Thymus (tissue), 11 donors: ENCODE data around the gene C1QB. TPM values are rescaled to one million over a fixed set of nuclear protein-coding genes. Genes with fewer than 3 reads are reported as not detected.

Experiments
- DNase-seq, 9 donors: peaks; one replicate each; pipeline ENCODE4 v3.0.0-alpha.2; 2013; ENCODE audit warnings: low spot score in 9 of 9, low read depth in 6 of 9, missing footprints in 1 of 9
- H3K27ac ChIP-seq, 2 donors: one replicate each; pipeline ENCODE4 v1.5.1; 2013; ENCODE audit warnings: control low read depth in 1 of 2, low read depth in 1 of 2, low read length in 1 of 2, mild to moderate bottlenecking in 1 of 2, moderate library complexity in 1 of 2
- H3K27me3 ChIP-seq, 2 donors: one replicate each; pipeline ENCODE4 v1.5.1; 2013; ENCODE audit warnings: low read length in 1 of 2; ENCODE audit not compliant: control insufficient read depth in 2 of 2, insufficient read depth in 1 of 2
- H3K36me3 ChIP-seq, 2 donors: one replicate each; pipeline ENCODE4 v1.5.1; 2013; ENCODE audit warnings: low read length in 1 of 2, mild to moderate bottlenecking in 1 of 2, moderate library complexity in 1 of 2; ENCODE audit not compliant: control insufficient read depth in 2 of 2, insufficient read depth in 2 of 2
- H3K4me1 ChIP-seq, 2 donors: one replicate each; pipeline ENCODE4 v1.5.1; 2013; ENCODE audit warnings: low read length in 2 of 2; ENCODE audit not compliant: control insufficient read depth in 2 of 2, insufficient read depth in 2 of 2
- H3K4me3 ChIP-seq, 2 donors: one replicate each; pipeline ENCODE4 v1.5.1; 2013; ENCODE audit warnings: low read length in 2 of 2, control low read depth in 1 of 2, mild to moderate bottlenecking in 1 of 2
- H3K9me3 ChIP-seq, 2 donors: one replicate each; pipeline ENCODE4 v1.5.1; 2013; ENCODE audit warnings: low read length in 1 of 2, mild to moderate bottlenecking in 1 of 2; ENCODE audit not compliant: control insufficient read depth in 2 of 2, insufficient read depth in 1 of 2
- WGBS: extraction: QIAGEN DNeasy Blood & Tissue Kit; methylation state at CpG from one replicate; pipeline ENCODE4 v1.1.7; 2013; 5-methylcytosine and 5-hydroxymethylcytosine counted together
- polyA plus RNA-seq: library from polyadenylated mRNA; stranded (reverse); fragments of 200-250 nt; gene quantifications from one replicate; pipeline ENCODE4 v1.2.3, GENCODE V29; 2013
- total RNA-seq: library from RNA; stranded (reverse); fragments of 120-200 nt; gene quantifications from one replicate; pipeline ENCODE4 v1.2.4, GENCODE V29; 2013
- donor health status: healthy.

The C1QB gene
- total and polyA plus RNA-seq, 2 donors = 118 to 159 TPM

- H3K4me3 ChIP-seq = no peak overlapping the region
- H3K9me3 ChIP-seq = no peaks in the 10 kb centered on the region
- 70% methylated on average over 3 of the region's 3 CpGs for WGBS
- H3K36me3 ChIP-seq = no peaks in the 10 kb centered on the region
- DNase-seq = no peak
- H3K27me3 ChIP-seq = peaks cover 0 to 7% of the 10 kb centered on the region in 2 donors
- H3K4me1 ChIP-seq = no peaks in the 10 kb centered on the region
- no peak overlapping the region for H3K27ac ChIP-seq
Observed at GRCh38 chr1:22637907-22638445, 15.1 kb upstream of the C1QB start.

GRCh38 chr1:22638476-22639234, 14.4 kb upstream of the C1QB start:
- H3K4me1 ChIP-seq = no peaks in the 10 kb centered on the region
- no peak overlapping the region for H3K27ac ChIP-seq
- no peaks in the 10 kb centered on the region for H3K36me3 ChIP-seq
- DNase-seq = no peak
- WGBS = 90% methylated on average over 23 of the region's 23 CpGs
- H3K4me3 ChIP-seq = no peak overlapping the region
- H3K27me3 ChIP-seq = peaks cover 0 to 7% of the 10 kb centered on the region in 2 donors
- no peaks in the 10 kb centered on the region for H3K9me3 ChIP-seq

- 29% methylated on average over 8 of the region's 8 CpGs for WGBS
- no peak overlapping the region for H3K4me3 ChIP-seq
- H3K27me3 ChIP-seq = peaks cover 0 to 7% of the 10 kb centered on the region in 2 donors
- no peaks in the 10 kb centered on the region for H3K36me3 ChIP-seq
- no peak overlapping the region for H3K27ac ChIP-seq
- no peak for DNase-seq
- H3K4me1 ChIP-seq = no peaks in the 10 kb centered on the region
- no peaks in the 10 kb centered on the region for H3K9me3 ChIP-seq
Observed at GRCh38 chr1:22639286-22639685, 13.8 kb upstream of the C1QB start.

GRCh38 chr1:22641247-22641646, 11.8 kb upstream of the C1QB start:
- 79% methylated on average over 8 of the region's 8 CpGs for WGBS
- peaks cover 0 to 7% of the 10 kb centered on the region in 2 donors for H3K27me3 ChIP-seq

GRCh38 chr1:22641906-22642636, 11.0 kb upstream of the C1QB start:
- DNase-seq = peak in 6 of 9 donors; percentile 6 to 61 (median 40)
- H3K27me3 ChIP-seq = peaks cover 0 to 7% of the 10 kb centered on the region in 2 donors
- H3K36me3 ChIP-seq = no peaks in the 10 kb centered on the region
- H3K4me3 ChIP-seq = no peak overlapping the region
- WGBS = 19% methylated on average over 18 of the region's 18 CpGs
- no peaks in the 10 kb centered on the region for H3K9me3 ChIP-seq
- no peak overlapping the region for H3K27ac ChIP-seq
- no peaks in the 10 kb centered on the region for H3K4me1 ChIP-seq

More at GRCh38 chr1:22641247-22641646, 11.8 kb upstream of the C1QB start:
- Histone ChIP-seq H3K36me3 (no peaks in the 10 kb centered on the region), H3K4me3 (no peak overlapping the region), H3K4me1 (no peaks in the 10 kb centered on the region), H3K27ac (no peak overlapping the region), H3K9me3 (no peaks in the 10 kb centered on the region)
- no peak for DNase-seq

GRCh38 chr1:22643381-22643780, 9.7 kb upstream of the C1QB start, which contains the start of gene C1QC:
C1QC (plus strand) TSS chr1:22643633; CDS start chr1:22644024, 391 bp downstream.
- H3K4me1 ChIP-seq = no peaks in the 10 kb centered on the region
- no peaks in the 10 kb centered on the region for H3K36me3 ChIP-seq
- H3K9me3 ChIP-seq = no peaks in the 10 kb centered on the region
- no peak within 1 kb of the TSS for H3K4me3 ChIP-seq
- peaks cover 0 to 7% of the 10 kb centered on the region in 2 donors for H3K27me3 ChIP-seq
- no peak for DNase-seq
- 74% methylated on average over 8 of the region's 8 CpGs for WGBS
- H3K27ac ChIP-seq = no peak within 1 kb of the TSS

GRCh38 chr1:22643928-22644327, 9.1 kb upstream of the C1QB start:
- no peaks in the 10 kb centered on the region for H3K36me3 ChIP-seq
- DNase-seq = no peak
- H3K27ac ChIP-seq = no peak overlapping the region
- 90% methylated on average over 12 of the region's 12 CpGs for WGBS
- H3K27me3 ChIP-seq = peaks cover 0 to 7% of the 10 kb centered on the region in 2 donors
- H3K4me1 ChIP-seq = no peaks in the 10 kb centered on the region
- no peaks in the 10 kb centered on the region for H3K9me3 ChIP-seq
- H3K4me3 ChIP-seq = no peak overlapping the region

GRCh38 chr1:22645931-22646330, 7.1 kb upstream of the C1QB start:
- H3K4me1 ChIP-seq = no peaks in the 10 kb centered on the region
- 81% methylated on average over 7 of the region's 7 CpGs for WGBS
- H3K27me3 ChIP-seq = peaks cover 0 to 3% of the 10 kb centered on the region in 2 donors
- H3K9me3 ChIP-seq = no peaks in the 10 kb centered on the region
- no peak overlapping the region for H3K4me3 ChIP-seq
- H3K27ac ChIP-seq = no peak overlapping the region
- DNase-seq = no peak
- H3K36me3 ChIP-seq = no peaks in the 10 kb centered on the region

GRCh38 chr1:22646384-22646783, 6.7 kb upstream of the C1QB start:
- no peak for DNase-seq
- Histone ChIP-seq H3K9me3 (no peaks in the 10 kb centered on the region), H3K4me3 (no peak overlapping the region), H3K27me3 (peaks cover 0 to 3% of the 10 kb centered on the region in 2 donors), H3K4me1 (no peaks in the 10 kb centered on the region), H3K27ac (no peak overlapping the region), H3K36me3 (no peaks in the 10 kb centered on the region)
- WGBS = 1% methylated on average over 1 of the region's 1 CpG
